ENCODE results near the gene ANKRD17.

DNA sequence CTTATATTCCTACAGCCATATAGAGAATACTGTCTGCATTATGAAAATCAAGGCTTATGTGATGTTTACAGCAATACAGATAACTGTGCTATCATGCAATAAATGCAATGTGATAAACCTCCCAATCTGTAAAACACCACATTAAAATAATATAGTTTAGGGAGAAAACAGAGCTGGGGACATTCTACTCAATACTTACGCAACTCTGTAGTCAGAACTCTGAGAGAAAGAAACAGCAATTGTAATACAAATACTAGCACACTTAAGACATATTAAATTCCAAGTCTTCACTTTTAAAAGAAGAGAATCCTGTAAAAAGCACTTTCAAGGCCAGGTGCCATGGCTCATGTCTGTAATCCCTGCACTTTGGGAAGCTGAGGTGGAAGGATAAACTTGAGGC, 61.4 kb downstream of the ANKRD17 start:
- TF ChIP-seq CTCF (IDR thresholded peaks at IDR 0.05) = no peak
- no peak for TF ChIP-seq EP300 (IDR thresholded peaks at IDR 0.05)
- no peak for TF ChIP-seq POLR2A (IDR thresholded peaks at IDR 0.05)
